LNCAP (cell line): ENCODE measurements around the gene CBFB.

Source experiments
- TF ChIP-seq, protein P1 (sequence below): fragments of 450-650 bp; IDR thresholded peaks from 2 replicates; pipeline ENCODE4 v1.5.1; 2017; ENCODE audit warnings: mild to moderate bottlenecking

Gene CBFB

DNA sequence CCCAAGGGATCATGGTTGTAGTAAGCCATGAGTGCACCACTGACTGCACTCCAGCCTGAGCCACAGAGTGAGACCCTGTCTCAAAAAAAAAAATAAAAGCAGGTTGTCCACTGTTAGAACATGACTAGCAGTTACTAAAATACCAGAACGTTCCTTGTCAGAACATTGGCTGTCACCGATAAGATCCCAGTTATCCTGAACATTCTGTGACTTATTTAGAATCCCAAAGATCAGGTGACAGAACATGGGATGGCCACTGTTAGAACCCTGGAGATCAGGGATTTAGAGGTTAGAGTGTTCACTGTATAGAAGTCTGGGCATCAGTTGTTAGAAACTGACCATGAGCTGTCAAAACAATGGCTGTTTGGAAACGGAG lies 32.0 kb upstream of the CBFB start:
- TF ChIP-seq, protein P1, sequence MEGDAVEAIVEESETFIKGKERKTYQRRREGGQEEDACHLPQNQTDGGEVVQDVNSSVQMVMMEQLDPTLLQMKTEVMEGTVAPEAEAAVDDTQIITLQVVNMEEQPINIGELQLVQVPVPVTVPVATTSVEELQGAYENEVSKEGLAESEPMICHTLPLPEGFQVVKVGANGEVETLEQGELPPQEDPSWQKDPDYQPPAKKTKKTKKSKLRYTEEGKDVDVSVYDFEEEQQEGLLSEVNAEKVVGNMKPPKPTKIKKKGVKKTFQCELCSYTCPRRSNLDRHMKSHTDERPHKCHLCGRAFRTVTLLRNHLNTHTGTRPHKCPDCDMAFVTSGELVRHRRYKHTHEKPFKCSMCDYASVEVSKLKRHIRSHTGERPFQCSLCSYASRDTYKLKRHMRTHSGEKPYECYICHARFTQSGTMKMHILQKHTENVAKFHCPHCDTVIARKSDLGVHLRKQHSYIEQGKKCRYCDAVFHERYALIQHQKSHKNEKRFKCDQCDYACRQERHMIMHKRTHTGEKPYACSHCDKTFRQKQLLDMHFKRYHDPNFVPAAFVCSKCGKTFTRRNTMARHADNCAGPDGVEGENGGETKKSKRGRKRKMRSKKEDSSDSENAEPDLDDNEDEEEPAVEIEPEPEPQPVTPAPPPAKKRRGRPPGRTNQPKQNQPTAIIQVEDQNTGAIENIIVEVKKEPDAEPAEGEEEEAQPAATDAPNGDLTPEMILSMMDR = no peak

DNA sequence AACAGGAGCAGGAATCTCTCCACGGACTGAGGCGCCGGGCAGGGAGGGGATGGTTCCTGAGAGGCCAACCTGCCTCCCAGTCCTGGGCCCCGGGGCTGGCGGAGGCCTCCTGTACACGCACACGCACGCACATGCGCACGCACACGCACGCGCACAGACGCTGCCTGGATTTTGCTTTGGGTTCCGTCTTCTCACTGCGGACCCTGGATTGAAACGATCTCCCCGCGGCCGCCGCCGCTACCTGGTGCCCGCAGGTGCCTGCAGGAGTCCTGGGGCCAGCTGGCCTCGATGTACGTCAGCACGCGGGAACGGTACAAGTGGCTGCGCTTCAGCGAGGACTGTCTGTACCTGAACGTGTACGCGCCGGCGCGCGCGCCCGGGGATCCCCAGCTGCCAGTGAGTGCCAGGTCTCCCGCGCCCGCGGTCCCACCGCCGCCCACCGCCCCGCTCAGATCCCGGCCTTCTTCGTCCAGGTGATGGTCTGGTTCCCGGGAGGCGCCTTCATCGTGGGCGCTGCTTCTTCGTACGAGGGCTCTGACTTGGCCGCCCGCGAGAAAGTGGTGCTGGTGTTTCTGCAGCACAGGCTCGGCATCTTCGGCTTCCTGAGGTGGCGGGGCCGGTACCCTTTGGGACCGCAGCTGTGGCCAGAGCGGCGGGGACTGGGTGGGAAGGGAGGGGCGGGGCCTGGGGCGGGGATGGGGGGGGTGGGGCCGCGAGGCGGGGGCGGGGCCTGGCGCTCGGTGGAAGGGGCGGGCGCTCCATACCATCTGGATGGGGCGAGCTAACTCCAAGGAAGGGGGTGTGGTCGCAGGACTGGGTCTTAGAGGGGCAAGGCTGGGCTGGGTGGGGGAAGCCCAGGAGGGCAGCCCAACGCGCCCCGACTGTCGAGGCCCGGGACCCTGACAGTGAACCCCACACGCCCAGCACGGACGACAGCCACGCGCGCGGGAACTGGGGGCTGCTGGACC lies 28.3 kb upstream of the CBFB start:
- TF ChIP-seq, protein P1 = no peak

DNA sequence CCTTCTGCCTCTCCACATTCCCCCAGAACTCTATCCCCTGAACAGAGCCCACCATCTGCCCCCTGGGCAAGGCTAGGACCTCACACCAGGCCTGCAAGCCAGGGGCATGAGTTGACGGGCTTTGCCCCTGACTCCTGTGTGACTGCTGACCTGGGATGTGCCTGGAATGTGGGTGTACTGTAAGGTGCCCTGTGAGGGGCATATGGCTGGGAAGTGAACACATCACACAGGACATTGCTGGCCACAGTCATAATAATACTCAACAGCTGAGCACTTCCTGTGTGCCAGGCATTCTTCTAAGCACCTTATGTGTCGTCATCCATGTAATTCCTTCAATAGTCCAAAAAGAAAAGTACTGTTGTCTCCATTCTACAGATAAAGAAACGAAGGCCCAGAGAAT lies 27.2 kb upstream of the CBFB start:
- TF ChIP-seq, protein P1 = no peak

DNA sequence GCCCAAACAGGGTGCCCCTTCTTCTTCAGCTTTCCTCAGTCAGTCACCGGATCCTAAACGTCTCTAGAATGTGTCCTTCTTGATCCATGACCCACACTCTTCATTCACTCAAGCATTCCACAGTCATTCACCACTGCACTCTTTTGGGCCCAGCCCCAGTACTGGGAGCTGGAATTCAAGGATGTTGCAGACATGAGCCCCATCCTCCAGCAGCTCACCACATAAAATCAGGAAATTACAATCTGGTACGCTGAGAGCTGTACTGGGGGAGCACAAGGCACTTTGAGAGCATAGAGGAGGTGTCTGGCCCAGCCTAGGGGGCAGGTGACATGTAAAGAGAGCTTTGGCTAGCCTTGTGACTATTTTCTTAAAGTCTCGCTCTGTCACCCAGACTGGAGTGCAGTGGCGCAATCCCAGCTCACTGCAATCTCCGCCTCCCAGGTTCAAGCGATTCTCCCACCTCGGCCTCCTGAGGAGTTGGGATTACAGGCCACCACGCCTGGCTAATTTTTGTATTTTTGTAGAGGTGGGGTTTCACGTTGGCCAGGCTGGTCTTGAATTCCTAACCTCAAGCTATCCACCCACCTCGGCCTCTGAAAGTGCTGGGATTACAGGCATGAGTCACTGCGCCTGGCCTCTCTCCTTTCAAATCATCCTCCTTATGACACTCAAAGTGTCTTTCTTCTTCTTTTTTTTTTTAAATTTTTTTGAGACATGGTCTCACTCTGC lies 21.9 kb upstream of the CBFB start:
- TF ChIP-seq, protein P1 = no peak

DNA sequence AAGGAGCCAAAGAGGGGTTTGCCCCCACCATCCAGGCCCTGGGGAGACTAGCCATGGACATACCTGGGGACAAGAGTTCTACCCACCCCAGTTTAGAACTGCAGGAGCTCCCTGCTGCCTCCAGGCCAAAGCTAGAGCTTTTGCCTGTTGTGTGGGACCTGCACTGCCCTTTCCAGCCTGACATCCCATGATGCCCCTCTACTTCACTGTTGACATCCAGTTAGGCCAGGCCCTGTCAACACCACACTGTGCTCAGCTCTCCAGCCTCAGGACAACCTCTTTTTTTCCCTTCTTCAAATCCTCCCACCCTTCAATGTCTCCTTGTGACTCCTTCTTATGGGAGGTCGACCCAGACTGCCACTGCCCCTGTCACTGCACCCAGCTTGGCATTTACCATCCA lies 19.8 kb upstream of the CBFB start:
- TF ChIP-seq, protein P1 = no peak

DNA sequence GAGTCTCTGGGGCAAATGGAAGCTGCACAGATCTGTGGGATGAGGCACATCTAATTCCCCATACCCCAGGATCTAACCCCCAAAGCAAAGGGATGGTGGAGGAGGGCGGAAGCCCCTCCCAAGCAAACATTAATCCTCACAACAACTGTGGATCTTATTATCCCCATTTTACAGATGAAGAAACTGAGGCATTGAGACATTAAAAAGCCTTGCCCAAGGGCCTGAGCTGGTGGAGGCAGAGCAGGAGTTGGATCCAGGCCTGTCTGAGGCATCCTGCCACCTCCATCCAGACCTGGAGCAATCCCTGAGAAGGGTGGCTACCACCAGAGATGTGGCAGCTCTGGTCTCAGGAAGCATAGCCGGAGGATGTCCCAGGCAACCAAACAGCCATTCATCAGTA lies 17.7 kb upstream of the CBFB start:
- TF ChIP-seq, protein P1 = no peak

DNA sequence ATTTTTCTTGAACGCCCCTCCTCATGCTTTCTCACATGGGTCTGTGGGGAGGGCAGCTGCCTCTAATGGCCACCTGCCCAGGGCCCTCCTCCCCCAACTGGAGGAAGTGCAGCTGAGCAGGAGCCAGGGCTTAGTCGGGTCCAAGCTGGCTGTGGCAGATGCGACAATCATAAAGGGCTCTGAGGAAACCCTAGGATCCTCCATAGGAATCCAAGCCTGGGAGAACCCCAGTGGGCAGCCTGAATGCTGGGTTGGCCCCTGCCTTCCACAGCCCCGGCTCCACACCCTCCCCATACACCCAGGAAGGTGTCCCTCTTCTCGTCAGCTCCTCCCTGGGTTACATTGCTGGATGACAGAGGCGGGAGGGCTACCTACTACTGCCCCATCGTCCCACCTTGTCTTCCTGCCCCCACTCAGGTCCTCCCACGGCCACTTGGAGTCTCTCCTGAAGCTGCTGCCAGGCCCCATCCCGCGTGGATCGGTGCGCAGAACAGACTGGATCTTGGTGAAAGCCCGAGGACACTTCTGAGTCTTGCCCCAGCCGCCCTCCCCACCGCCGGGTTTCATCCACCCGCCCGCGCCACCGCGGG lies 15.6 kb upstream of the CBFB start:
- TF ChIP-seq, protein P1 = no peak
